Activated CD4-positive, alpha-beta T cell treated with anti-CD3 and anti-CD28 coated beads for 36 hours (primary cell): ENCODE data around the gene C3orf18. TPM values are rescaled to one million over a fixed set of nuclear protein-coding genes. Genes with fewer than 3 reads are reported as not detected.
A peak's percentile ranks its signal among the peaks of the same experiment; 100 is the strongest.

ENCODE experiments used
- ATAC-seq: fragments of 200-7000 bp; cut with Tn5 transposase; one replicate; pipeline ENCODE4 v1.10.0; 2021; ENCODE audit warnings: mild to moderate bottlenecking, moderate library complexity
- CTCF ChIA-PET: fragments of 350-600 bp; sonication (Branson Sonifier 250); formaldehyde crosslinking; loops from one replicate; lab custom pipeline; 2021; ENCODE audit warnings: antibody characterized with exemption; lab: Charles Lee
- POLR2A ChIA-PET: fragments of 350-600 bp; sonication (Branson Sonifier 250); formaldehyde crosslinking; loops from one replicate; lab custom pipeline; 2021; ENCODE audit warnings: antibody characterized with exemption, inconsistent platforms; lab: Charles Lee
- DNase-seq: peaks from one replicate; pipeline ENCODE4 v3.0.0-alpha.2; 2020
- H3K27ac Mint-ChIP-seq: one replicate; pipeline ENCODE4 v1.8.0; 2021; ENCODE audit warnings: mixed read lengths
- H3K27me3 Mint-ChIP-seq: one replicate; pipeline ENCODE4 v1.8.0; 2021; ENCODE audit warnings: mixed read lengths
- H3K36me3 Mint-ChIP-seq: one replicate; pipeline ENCODE4 v1.8.0; 2021; ENCODE audit warnings: low read depth, mixed read lengths
- H3K4me1 Mint-ChIP-seq: one replicate; pipeline ENCODE4 v1.8.0; 2021; ENCODE audit warnings: mixed read lengths
- H3K4me3 Mint-ChIP-seq: one replicate; pipeline ENCODE4 v1.8.0; 2021; ENCODE audit warnings: mild to moderate bottlenecking, moderate library complexity, mixed read lengths
- H3K9me3 Mint-ChIP-seq: one replicate; pipeline ENCODE4 v1.8.0; 2021; ENCODE audit warnings: low read depth, mixed read lengths
- intact Hi-C, 2 experiments: fragments of 100-400 bp; cut with DNase I in 1 of 2; cut with micrococcal nuclease in 1 of 2; formaldehyde crosslinking; loops; one replicate each; pipeline versions ENCODE4 v1.14.2 to v1.15.1; 2022 to 2024; cut with DNase I, micrococcal nuclease
- total RNA-seq, 2 experiments: library from RNA; stranded (reverse); gene quantifications; one replicate each; pipeline ENCODE4 v1.2.3, GENCODE V29; 2021

The C3orf18 gene
- total RNA-seq, 2 experiments from 2014 or later = 31.7 to 31.9 TPM

DNA sequence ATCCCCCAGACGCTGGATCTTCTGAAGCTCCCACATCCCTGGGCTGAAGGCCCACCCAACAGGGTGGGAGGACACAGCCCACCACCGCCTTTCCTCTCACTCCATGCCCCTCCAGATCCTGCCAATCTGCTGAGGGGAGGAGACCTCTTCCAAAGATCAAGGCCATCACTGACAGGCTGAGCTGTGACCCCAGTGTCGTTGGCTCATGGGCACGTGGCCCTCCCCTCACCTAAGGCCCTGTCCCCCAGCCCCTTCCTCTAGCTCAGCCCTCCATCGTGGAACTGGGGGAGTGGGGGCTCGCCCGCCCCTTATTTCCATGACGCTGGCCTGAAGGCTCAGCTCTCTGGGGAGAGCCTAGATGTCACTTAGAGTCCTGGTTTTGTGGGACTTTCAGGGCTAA, 10.4 kb downstream of the C3orf18 start:
- no peak for ATAC-seq

DNA sequence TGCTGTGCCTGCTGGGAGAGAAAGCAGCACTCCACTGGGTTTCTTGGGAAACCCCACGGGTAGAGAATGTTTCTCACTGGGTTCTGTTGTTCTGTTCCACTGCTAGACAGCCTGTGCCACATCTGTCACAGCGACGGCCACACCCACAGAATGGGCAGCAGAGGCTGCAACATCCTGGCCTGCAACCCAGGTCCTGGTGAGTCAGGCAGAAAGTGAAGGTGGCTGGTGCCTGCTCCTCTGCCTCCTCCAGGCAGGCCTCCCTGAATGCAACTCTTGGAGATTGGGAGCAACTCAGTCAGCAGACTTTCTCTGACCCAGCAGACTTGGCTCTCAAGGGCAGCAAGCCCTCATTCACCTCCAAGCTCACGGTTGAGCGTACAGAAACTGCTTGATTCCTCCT, 13.0 kb downstream of the C3orf18 start:
- POLR2A ChIA-PET = no interaction called here
- peak; percentile 62 for ATAC-seq

More for the DNA sequence above, 10.4 kb downstream of the C3orf18 start:
- DNase-seq = no peak
- H3K9me3 Mint-ChIP-seq = no peaks in the 10 kb centered on the region
- H3K4me1 Mint-ChIP-seq = no peaks in the 10 kb centered on the region
- H3K36me3 Mint-ChIP-seq = peaks cover 2% of the 10 kb centered on the region
- no peak overlapping the region for H3K4me3 Mint-ChIP-seq
- ChIA-PET CTCF (interaction anchor here (0.7 kb wide), 1 partner anchor 133 kb away, joined by 4 read pairs; no protein-coding TSS in a partner anchor), POLR2A (no interaction called here)
- intact Hi-C loops = no loop called here
- H3K27me3 Mint-ChIP-seq = no peaks in the 10 kb centered on the region
- H3K27ac Mint-ChIP-seq = no peak overlapping the region

DNA sequence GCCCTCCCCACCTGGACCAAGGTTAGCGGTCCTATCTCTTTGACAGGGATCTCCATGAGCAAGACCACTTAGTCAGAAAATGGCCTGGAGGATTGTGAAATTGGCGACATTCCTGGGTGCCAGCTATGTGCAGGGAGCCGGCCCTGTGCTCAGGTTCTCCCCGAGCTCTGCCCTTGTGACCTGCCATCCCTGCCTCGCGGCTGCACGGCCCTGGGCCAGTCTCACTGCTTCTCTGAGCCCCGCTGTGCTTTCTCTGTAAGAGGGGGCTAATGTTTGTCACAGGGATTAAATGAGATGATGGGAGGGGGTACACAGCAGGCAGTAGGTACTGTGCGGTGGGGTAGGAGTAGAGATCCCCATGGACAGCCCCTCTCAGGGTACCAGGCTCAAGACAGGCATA, 14.9 kb downstream of the C3orf18 start:
- intact Hi-C loops = no loop called here
- H3K27ac Mint-ChIP-seq = no peak overlapping the region
- CTCF ChIA-PET = interaction anchor here (0.7 to 2.0 kb wide), 4 partner anchors 10 to 212 kb away, joined by 3 to 11 read pairs (median 4); partner anchors contain the start of genes C3orf18 and RASSF1

More for the DNA sequence above, 13.0 kb downstream of the C3orf18 start:
- Mint-ChIP-seq H3K9me3 (no peaks in the 10 kb centered on the region), H3K27ac (no peak overlapping the region), H3K4me1 (no peaks in the 10 kb centered on the region), H3K36me3 (peaks cover 2% of the 10 kb centered on the region), H3K4me3 (no peak overlapping the region), H3K27me3 (no peaks in the 10 kb centered on the region)
- CTCF ChIA-PET = interaction anchor here (1.4 to 1.6 kb wide), 2 partner anchors 12 to 40 kb away, joined by 3 to 6 read pairs; no protein-coding TSS in a partner anchor
- intact Hi-C loops = no loop called here
- peak; percentile 60 for DNase-seq

DNA sequence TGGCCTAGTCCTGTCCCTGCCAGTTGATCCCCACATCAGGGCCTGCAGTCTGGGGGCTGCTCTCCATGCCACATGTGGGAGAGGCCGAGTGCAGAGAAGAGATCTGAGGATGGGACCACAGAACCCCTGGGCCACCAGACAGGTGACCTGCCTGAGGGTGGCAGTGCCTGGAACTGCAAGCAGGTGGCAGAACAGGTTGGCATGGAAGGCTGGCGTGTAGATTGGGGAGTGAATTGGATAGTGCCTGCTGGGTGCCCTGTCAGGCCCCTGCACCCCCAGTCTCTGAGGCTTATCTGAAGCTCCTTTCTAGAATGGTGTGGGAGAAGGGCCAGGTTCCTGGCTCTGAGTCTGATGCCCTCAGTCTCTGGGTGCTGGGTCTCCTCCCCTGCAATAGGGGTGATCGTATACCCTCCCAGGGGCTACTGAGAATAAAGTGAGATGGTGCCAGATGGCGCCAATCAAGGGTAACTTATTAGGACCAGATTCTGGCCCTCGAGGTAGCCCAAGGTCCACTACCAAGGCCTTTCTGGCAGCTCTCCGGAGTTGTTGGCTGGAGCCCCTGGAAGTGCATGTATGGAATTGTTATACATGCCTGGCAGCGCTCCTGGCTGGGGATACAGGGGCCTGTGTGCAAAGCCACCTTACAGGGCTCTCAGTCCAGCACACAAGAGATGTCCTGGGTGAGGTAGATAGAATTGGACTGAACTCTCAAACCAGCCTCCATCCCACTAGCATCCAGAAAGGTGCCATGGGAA, 15.7 kb downstream of the C3orf18 start:
- Mint-ChIP-seq H3K27me3 (no peaks in the 10 kb centered on the region), H3K36me3 (no peaks in the 10 kb centered on the region), H3K9me3 (no peaks in the 10 kb centered on the region), H3K27ac (no peak overlapping the region), H3K4me3 (no peak overlapping the region), H3K4me1 (no peaks in the 10 kb centered on the region)
- DNase-seq = peak; percentile 44
- no peak for ATAC-seq
- intact Hi-C loops = no loop called here
- POLR2A ChIA-PET = no interaction called here
- CTCF ChIA-PET = interaction anchor here (0.6 to 2.5 kb wide), 10 partner anchors 9 to 214 kb away, joined by 3 to 11 read pairs (median 3); partner anchors contain the start of genes C3orf18 and MAPKAPK3

More for the DNA sequence above, 14.9 kb downstream of the C3orf18 start:
- no peaks in the 10 kb centered on the region for H3K9me3 Mint-ChIP-seq
- H3K4me3 Mint-ChIP-seq = no peak overlapping the region
- H3K27me3 Mint-ChIP-seq = no peaks in the 10 kb centered on the region
- H3K4me1 Mint-ChIP-seq = no peaks in the 10 kb centered on the region
- no peak for ATAC-seq
- H3K36me3 Mint-ChIP-seq = no peaks in the 10 kb centered on the region
- POLR2A ChIA-PET = no interaction called here
- DNase-seq = no peak

DNA sequence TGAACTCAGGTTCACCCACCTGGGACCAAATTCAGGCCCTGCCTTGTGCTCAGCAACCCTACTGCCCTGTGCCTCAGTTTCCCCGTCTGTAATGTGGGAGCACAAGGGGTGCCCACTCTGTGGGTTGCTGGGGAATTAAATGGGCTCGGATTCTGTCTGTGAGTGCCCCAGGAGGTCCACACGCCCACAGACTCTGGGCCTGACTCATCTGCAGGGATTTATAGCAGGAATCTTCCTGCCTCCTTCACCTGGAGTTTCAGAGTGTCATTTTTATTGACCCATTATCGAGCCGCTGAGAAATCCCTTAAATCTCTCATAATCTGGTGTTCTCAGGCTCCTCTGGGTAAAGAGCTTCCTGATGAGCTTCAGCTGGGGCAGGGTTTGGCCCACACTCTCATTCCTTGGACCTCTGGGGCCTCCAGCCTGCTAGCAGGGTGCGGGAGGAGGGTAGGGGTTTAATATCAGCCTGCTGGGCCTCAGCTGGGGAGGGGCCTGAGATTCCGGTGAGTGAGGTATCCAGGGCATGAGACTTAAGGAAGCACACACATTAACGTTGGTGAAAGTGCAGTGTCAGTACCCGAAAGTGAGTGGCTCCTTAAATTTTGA, 16.4 kb downstream of the C3orf18 start:
- ATAC-seq = no peak
- Mint-ChIP-seq H3K27ac (no peak overlapping the region), H3K9me3 (no peaks in the 10 kb centered on the region), H3K36me3 (no peaks in the 10 kb centered on the region), H3K4me1 (no peaks in the 10 kb centered on the region), H3K27me3 (no peaks in the 10 kb centered on the region), H3K4me3 (no peak overlapping the region)
- ChIA-PET POLR2A (no interaction called here), CTCF (interaction anchor here (0.6 to 2.5 kb wide), 12 partner anchors 9 to 288 kb away, joined by 3 to 11 read pairs (median 4); partner anchors contain the start of genes C3orf18 and MAPKAPK3)
- intact Hi-C loops = no loop called here
- no peak for DNase-seq

DNA sequence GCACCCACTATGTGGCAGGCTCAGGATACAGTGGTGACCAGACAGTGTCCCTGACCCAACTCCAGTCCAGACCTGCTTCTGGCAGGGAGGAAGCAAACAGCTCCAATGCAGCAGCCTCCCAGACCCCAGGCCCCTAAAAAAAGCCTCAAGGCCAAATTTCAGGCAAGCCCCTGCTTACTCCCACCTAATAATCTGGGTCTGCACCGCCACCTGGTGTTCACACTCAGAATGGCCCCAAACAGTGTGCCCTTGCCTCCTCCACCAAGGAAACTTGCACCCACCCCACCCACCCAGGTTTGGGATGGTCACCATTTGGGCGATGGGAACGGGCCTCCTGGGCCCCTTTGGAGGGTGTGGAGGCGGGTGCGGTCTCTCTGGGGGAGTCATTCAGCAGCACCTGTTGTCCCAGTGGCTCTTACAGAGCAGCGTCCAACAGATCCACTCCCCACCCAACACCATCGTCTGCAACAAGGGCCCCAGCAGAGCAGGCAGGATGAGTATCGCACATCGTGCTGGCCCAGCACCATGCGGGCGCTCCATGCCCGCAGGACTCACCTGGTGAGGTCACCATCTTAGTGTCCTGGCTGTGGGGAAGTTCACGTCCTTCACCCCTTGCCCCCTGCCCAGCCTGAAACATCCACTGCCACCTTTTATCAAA, 17.3 kb downstream of the C3orf18 start:
- ATAC-seq (peak; percentile 78), DNase-seq (peak; percentile 83)
- ChIA-PET POLR2A (no interaction called here), CTCF (interaction anchor here (0.7 to 2.5 kb wide), 13 partner anchors 8 to 287 kb away, joined by 3 to 7 read pairs (median 4); partner anchors contain the start of gene MAPKAPK3)
- intact Hi-C loops = loop anchor here in 1 of 2 experiments (1.0 kb wide), 1 partner anchor 114 kb away; no protein-coding TSS in a partner anchor
- no peaks in the 10 kb centered on the region for H3K27me3 Mint-ChIP-seq
- no peak overlapping the region for H3K4me3 Mint-ChIP-seq
- H3K27ac Mint-ChIP-seq = no peak overlapping the region
- H3K4me1 Mint-ChIP-seq = no peaks in the 10 kb centered on the region
- no peaks in the 10 kb centered on the region for H3K9me3 Mint-ChIP-seq
- H3K36me3 Mint-ChIP-seq = no peaks in the 10 kb centered on the region

DNA sequence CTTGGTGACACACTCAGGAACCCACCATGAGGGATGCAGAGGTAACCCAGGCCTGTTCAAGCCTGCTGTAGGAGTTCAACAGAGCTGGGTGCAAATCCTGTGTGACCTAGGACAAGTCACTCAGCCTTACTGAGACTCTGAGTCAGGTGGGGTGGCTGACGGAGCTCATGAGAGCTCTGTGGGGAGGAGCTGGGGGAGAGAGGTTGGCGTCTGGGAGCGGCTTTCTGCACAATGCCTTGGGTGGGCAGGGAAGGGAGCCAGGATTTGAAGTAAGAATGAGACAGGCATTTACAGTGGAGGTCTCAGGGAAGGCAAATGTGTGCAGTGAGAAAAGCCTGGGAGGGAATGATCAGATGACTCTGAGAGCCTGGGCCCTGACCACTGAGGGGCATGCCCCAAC, 18.3 kb downstream of the C3orf18 start:
- H3K36me3 Mint-ChIP-seq = no peaks in the 10 kb centered on the region
- no peaks in the 10 kb centered on the region for H3K4me1 Mint-ChIP-seq
- DNase-seq (no peak), ATAC-seq (no peak)
- ChIA-PET CTCF (interaction anchor here (0.7 to 2.5 kb wide), 10 partner anchors 10 to 201 kb away, joined by 3 to 7 read pairs (median 4); no protein-coding TSS in a partner anchor), POLR2A (no interaction called here)
- intact Hi-C loops = no loop called here
- no peak overlapping the region for H3K27ac Mint-ChIP-seq
- H3K9me3 Mint-ChIP-seq = no peaks in the 10 kb centered on the region
- no peaks in the 10 kb centered on the region for H3K27me3 Mint-ChIP-seq
- no peak overlapping the region for H3K4me3 Mint-ChIP-seq

DNA sequence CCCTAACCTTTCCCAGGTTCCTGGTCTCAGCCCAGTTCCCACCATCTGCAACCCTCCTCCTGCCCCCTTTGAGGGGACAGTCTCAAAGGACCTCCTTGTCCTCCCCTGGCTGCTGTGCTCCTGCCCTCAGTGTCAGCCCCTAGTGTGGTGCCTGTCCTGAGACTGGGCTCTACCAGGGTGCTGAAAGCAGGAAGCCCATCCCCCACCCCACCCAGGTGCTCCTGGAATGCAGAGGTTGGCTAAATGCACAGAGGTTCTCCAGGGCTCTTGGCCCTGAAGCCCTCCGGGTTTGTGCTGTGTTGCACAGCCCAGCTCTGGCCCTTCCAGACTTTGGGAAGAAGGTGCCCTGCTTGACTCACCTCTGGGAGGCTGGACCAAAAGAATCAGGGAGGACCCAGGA, 21.8 kb downstream of the C3orf18 start:
- Mint-ChIP-seq H3K27ac (no peak overlapping the region), H3K9me3 (no peaks in the 10 kb centered on the region), H3K27me3 (no peaks in the 10 kb centered on the region), H3K4me3 (no peak overlapping the region), H3K4me1 (no peaks in the 10 kb centered on the region), H3K36me3 (no peaks in the 10 kb centered on the region)
- CTCF ChIA-PET = interaction anchor here (1.5 to 4.5 kb wide), 2 partner anchors 69 to 109 kb away, joined by 4 to 44 read pairs; no protein-coding TSS in a partner anchor
- intact Hi-C loops = no loop called here
- no peak for DNase-seq
- POLR2A ChIA-PET = no interaction called here
- ATAC-seq = no peak

DNA sequence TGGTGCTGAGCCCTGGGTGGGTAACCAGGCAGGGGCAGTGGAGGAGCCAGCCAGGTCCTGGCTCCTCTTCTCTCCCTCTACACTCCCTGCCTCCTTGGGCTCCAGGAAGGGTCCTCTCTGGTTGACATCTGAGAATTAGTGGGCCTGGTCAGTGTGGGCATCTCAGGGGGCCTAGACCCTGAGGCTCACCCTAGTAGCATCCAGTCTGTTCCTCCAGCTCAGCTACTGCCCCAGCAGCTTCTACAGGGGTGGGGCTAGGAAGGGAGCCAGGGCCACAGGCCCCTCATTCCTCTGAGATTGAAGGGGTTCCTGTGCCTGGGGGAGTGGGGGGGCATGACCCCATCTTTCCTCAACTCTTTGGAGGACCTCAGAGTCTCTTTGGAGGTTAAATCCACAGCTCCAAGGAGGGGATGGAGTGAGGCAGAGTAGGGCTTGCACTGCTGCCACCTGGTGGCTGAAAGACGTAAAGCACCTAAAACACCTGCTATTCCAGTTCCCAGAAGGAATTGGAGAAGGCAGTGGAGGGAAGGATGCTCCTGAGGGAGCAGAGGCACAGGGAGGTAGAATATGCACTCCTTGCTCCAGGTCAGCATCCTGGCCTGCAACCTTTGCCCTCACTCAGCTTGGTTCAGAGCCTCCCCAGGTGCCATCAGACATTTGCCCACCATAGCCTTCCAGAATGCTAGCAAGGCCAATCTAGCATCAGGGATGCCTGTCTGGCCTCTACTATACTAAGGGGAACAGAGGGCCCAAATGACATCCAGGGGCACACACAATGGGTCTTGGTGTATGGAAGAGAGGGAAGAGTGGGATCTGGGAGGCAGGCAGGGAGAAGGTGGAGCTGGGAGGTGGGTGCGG, 25.1 kb downstream of the C3orf18 start:
- ChIA-PET CTCF (interaction anchor here (0.5 to 4.5 kb wide), 36 partner anchors 8 to 830 kb away, joined by 3 to 44 read pairs (median 4); partner anchors contain the start of genes C3orf18 and CISH), POLR2A (no interaction called here)
- no peaks in the 10 kb centered on the region for H3K4me1 Mint-ChIP-seq
- H3K4me3 Mint-ChIP-seq = no peak overlapping the region
- H3K27me3 Mint-ChIP-seq = no peaks in the 10 kb centered on the region
- intact Hi-C loops = loop anchor here (1.0 to 2.0 kb wide), 4 partner anchors 23 to 196 kb away; no protein-coding TSS in a partner anchor
- no peaks in the 10 kb centered on the region for H3K36me3 Mint-ChIP-seq
- ATAC-seq = peak; percentile 78
- peak; percentile 78 for DNase-seq
- H3K9me3 Mint-ChIP-seq = no peaks in the 10 kb centered on the region
- no peak overlapping the region for H3K27ac Mint-ChIP-seq
